Neural progenitor cell (in vitro differentiated cells): ENCODE results near the gene DNM2.

Experiments
- CTCF ChIP-seq: fragments of 200-600 bp; sonication (generic); IDR thresholded peaks from 2 replicates; pipeline ENCODE4 v1.5.1; 2017; ENCODE audit warnings: antibody characterized with exemption, mild to moderate bottlenecking
- EZH2 ChIP-seq: fragments of 200-600 bp; sonication (generic); IDR thresholded peaks from 2 replicates; pipeline ENCODE4 v1.6.1; 2017; ENCODE audit warnings: antibody characterized with exemption, mild to moderate bottlenecking, moderate library complexity
- EZH2phosphoT487 ChIP-seq: fragments of 200-600 bp; sonication (generic); IDR thresholded peaks from 2 replicates; pipeline ENCODE4 v1.6.1; 2017; ENCODE audit warnings: antibody characterized with exemption

GRCh38 chr19:10846500-10847202 lies 128.8 kb downstream of the DNM2 start:
- TF ChIP-seq CTCF (no peak), EZH2 (no peak), EZH2phosphoT487 (no peak)
